Astrocyte of the cerebellum (primary cell): ENCODE data around the gene PHF20.
"Not testable (repeated sequence)": the region's sequence is repeated elsewhere in the genome, so short reads cannot be mapped to it uniquely, and the experiment has no call there.

Experiments used
- DNase-seq: peaks from one replicate; pipeline ENCODE4 v3.0.0-alpha.2; 2011; ENCODE audit warnings: low read depth
- H3K4me3 ChIP-seq: 2 replicates; pipeline ENCODE4 v1.5.1; 2011; ENCODE audit warnings: mild to moderate bottlenecking, low read depth, low read length, moderate library complexity
- in situ Hi-C: cut with HindIII; loops from 2 replicates; pipeline ENCODE4 v1.10.0; 2017; ENCODE audit warnings: low sequenced_read_pairs
- TF ChIP-seq, protein P1 (sequence below): IDR thresholded peaks from 2 replicates; pipeline ENCODE4 v1.5.1; 2012; ENCODE audit warnings: low read length, low read depth, moderate library complexity, mild to moderate bottlenecking; ENCODE audit errors: missing control alignments

Gene PHF20

DNA sequence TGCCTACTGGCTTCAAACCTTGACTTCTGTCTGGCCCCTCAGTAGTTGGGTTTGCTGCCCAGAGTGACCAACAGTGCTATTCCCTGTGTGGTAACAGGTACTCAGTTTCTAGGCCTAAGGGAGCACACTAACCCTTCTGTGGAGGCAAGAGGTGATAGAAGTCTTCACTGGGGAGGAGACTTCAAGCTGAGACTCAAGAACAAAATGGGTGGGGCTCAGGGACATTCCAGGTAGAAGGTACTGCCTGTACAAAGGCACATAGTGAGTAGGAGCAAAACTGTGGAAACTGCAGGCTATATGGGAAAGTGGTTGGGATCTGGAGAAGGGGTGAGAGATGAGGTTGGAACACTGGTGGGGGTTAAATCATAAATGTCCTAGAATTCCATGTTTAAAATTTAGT is 184.8 kb downstream of the PHF20 start:
- DNase-seq: no peak
- in situ Hi-C loops: no loop called here
- no peak overlapping the region for H3K4me3 ChIP-seq
- TF ChIP-seq, protein P1, sequence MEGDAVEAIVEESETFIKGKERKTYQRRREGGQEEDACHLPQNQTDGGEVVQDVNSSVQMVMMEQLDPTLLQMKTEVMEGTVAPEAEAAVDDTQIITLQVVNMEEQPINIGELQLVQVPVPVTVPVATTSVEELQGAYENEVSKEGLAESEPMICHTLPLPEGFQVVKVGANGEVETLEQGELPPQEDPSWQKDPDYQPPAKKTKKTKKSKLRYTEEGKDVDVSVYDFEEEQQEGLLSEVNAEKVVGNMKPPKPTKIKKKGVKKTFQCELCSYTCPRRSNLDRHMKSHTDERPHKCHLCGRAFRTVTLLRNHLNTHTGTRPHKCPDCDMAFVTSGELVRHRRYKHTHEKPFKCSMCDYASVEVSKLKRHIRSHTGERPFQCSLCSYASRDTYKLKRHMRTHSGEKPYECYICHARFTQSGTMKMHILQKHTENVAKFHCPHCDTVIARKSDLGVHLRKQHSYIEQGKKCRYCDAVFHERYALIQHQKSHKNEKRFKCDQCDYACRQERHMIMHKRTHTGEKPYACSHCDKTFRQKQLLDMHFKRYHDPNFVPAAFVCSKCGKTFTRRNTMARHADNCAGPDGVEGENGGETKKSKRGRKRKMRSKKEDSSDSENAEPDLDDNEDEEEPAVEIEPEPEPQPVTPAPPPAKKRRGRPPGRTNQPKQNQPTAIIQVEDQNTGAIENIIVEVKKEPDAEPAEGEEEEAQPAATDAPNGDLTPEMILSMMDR: no peak

- DNase-seq, in situ Hi-C loops: not testable (repeated sequence)
These were observed 187.5 kb downstream of the PHF20 start for GRCh38 chr20:35959291-35959690.

GRCh38 chr20:35963878-35964277 is 192.1 kb downstream of the PHF20 start:
- TF ChIP-seq, protein P1: no peak
- no peak for DNase-seq
- in situ Hi-C loops: no loop called here
- H3K4me3 ChIP-seq: no peak overlapping the region

More at GRCh38 chr20:35959291-35959690, 187.5 kb downstream of the PHF20 start:
- not testable (repeated sequence) for H3K4me3 ChIP-seq

DNA sequence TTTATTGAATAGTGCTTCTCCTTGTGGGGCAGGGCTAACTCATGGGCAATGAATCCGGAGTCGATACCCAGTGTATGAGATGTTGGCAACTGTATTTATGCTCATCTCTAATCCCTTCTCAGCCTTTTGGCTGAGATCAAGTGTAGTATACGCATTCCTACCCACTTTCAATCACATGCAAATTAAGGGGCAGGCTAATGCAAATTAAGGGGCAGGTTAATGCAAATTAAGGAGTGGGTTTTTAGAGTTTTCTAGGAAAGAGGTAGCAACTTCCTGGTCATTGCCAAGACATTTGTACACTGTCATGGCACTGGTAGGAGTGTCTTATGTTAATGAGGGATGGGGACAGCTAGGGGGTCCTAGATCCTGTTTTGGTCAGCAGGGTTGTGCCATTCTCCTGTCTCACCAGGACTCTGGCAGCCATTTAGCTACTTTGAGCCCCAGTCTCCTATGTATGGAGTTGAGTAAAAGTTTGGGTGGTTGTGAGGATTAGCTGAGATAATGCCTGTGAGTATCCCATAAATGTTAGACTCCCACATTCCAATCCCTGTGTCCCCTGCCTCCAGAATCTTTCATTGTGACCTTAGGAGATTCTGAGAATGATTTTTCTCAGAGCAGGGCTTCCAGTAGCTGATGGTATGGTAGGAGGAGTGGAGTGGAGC is 196.3 kb downstream of the PHF20 start, which contains the start of gene CNBD2:
Gene CNBD2 (plus strand): TSS at position 612 of the 662 bp plus-strand sequence. CDS start 173 bp downstream, outside the sequence.
- no peak within 1 kb of the TSS for H3K4me3 ChIP-seq
- TF ChIP-seq, protein P1: no peak
- DNase-seq: no peak
- in situ Hi-C loops: no loop called here

DNA sequence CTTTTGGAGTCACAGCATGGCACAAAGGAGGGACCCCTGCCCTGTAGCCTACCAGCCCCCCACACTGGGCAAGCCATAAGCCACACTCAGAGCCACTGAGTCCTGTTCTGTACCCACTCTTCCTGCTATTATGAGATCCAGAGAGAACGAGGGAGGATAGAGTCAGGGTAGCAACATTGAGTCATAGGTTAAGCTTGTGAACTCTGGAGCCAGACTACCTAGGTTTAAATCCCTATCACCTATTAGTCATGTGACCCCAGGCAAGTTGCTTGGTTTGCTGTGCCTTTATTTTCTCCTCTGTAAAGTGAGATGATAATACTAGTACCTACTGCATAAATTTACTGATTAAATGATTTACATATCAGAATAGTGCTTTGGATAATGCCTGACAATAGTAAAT is 197.1 kb downstream of the PHF20 start:
- DNase-seq: no peak
- TF ChIP-seq, protein P1: no peak
- in situ Hi-C loops: no loop called here
- no peak overlapping the region for H3K4me3 ChIP-seq

- in situ Hi-C loops: no loop called here
- TF ChIP-seq, protein P1: no peak
- no peak overlapping the region for H3K4me3 ChIP-seq
- DNase-seq: no peak
These were observed 200.2 kb downstream of the PHF20 start for GRCh38 chr20:35971981-35972380.

DNA sequence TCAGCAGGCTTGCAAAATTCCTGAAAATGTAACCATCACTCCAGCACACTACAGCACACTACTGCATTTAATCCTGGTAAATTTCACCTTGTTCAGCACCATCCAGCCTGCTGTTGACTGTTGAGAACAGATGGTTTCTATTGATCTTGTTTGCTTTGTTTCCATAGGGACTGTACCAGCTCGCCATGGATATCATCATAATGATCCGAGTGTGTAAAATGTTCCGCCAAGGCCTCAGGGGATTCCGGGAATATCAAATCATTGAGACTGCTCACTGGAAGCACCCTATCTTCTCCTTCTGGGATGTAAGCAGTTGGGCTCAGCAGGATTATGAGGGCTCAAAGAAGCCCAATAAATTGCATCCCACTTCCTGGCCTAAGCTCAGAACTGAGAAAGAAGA is 200.6 kb downstream of the PHF20 start:
- H3K4me3 ChIP-seq: no peak overlapping the region
- DNase-seq: no peak
- TF ChIP-seq, protein P1: no peak
- in situ Hi-C loops: no loop called here
